DOHH2 (cell line): ENCODE results near the gene SEPTIN11.

ENCODE experiments used
- H3F3A ChIP-seq: fragments of 200-600 bp; sonication (generic), shearing (Covaris generic); 2 replicates; pipeline ENCODE4 v1.6.0; 2016; ENCODE audit warnings: antibody characterized with exemption, mild to moderate bottlenecking; ENCODE audit not compliant: control insufficient read depth, insufficient read depth
- H3K27ac ChIP-seq: fragments of 200-600 bp; sonication (generic); 2 replicates; pipeline ENCODE4 v1.5.1; 2014; ENCODE audit warnings: low read depth, mild to moderate bottlenecking, low read length, moderate library complexity
- H3K27me3 ChIP-seq: fragments of 200-600 bp; sonication (generic); 2 replicates; pipeline ENCODE4 v1.6.1; 2014; ENCODE audit warnings: mild to moderate bottlenecking, low read length, mixed read lengths; ENCODE audit not compliant: control insufficient read depth
- H3K36me3 ChIP-seq: fragments of 200-600 bp; sonication (generic); 2 replicates; pipeline ENCODE4 v1.6.1; 2014; ENCODE audit warnings: mild to moderate bottlenecking, low read length, moderate library complexity, mixed read lengths; ENCODE audit not compliant: control insufficient read depth
- H3K4me1 ChIP-seq: fragments of 200-600 bp; sonication (generic); 2 replicates; pipeline ENCODE4 v1.6.1; 2014; ENCODE audit warnings: mild to moderate bottlenecking, low read length, mixed read lengths; ENCODE audit not compliant: control insufficient read depth
- H3K4me2 ChIP-seq: fragments of 200-600 bp; sonication (generic); 2 replicates; pipeline ENCODE4 v1.6.0; 2014; ENCODE audit warnings: mild to moderate bottlenecking, low read length, moderate library complexity
- H3K4me3 ChIP-seq: fragments of 200-600 bp; sonication (generic); 2 replicates; pipeline ENCODE4 v1.5.1; 2014; ENCODE audit warnings: mild to moderate bottlenecking, low read length, mixed read lengths
- H3K79me2 ChIP-seq: fragments of 200-600 bp; sonication (generic); 2 replicates; pipeline ENCODE4 v1.6.1; 2014; ENCODE audit warnings: mild to moderate bottlenecking, low read length, mixed read lengths; ENCODE audit not compliant: control insufficient read depth
- H3K9me2 ChIP-seq: fragments of 200-600 bp; sonication (generic); replicated peaks from 2 replicates; pipeline ENCODE4 v1.6.1; 2014; ENCODE audit warnings: mild to moderate bottlenecking, low read length, mixed read lengths; ENCODE audit not compliant: control insufficient read depth
- H3K9me3 ChIP-seq: fragments of 200-600 bp; sonication (generic); 2 replicates; pipeline ENCODE4 v1.6.1; 2014; ENCODE audit warnings: antibody characterized with exemption, low read length, mixed read lengths; ENCODE audit not compliant: control insufficient read depth, insufficient read depth
- H4K20me1 ChIP-seq: fragments of 200-600 bp; sonication (generic); 2 replicates; pipeline ENCODE4 v1.6.0; 2014; ENCODE audit warnings: low read depth, mild to moderate bottlenecking, antibody characterized with exemption, low read length, moderate library complexity; ENCODE audit not compliant: control insufficient read depth, insufficient read depth
- CTCF ChIP-seq: fragments of 200-600 bp; sonication (generic); IDR thresholded peaks from one replicate; pipeline ENCODE4 v1.5.1; 2014; ENCODE audit warnings: antibody characterized with exemption, mild to moderate bottlenecking, low read depth, low read length; ENCODE audit not compliant: poor library complexity, severe bottlenecking
- EZH2phosphoT487 ChIP-seq: fragments of 200-600 bp; sonication (generic); IDR thresholded peaks from 2 replicates; pipeline ENCODE4 v1.6.1; 2017; ENCODE audit warnings: borderline replicate concordance, mild to moderate bottlenecking, antibody characterized with exemption, low read length, moderate library complexity, mixed read lengths

SEPTIN11 gene

GRCh38 chr4:76931087-76931486 is 18.5 kb upstream of the SEPTIN11 start:
- H3K27ac ChIP-seq = no peak overlapping the region
- TF ChIP-seq CTCF (no peak), EZH2phosphoT487 (no peak)

GRCh38 chr4:76931576-76932276 is 17.8 kb upstream of the SEPTIN11 start:
- no peaks in the 10 kb centered on the region for H3K9me3 ChIP-seq
- no peaks in the 10 kb centered on the region for H3F3A ChIP-seq
- H3K4me3 ChIP-seq = no peak overlapping the region
- no peaks in the 10 kb centered on the region for H3K9me2 ChIP-seq
- H3K4me2 ChIP-seq = no peak overlapping the region
- no peaks in the 10 kb centered on the region for H3K79me2 ChIP-seq
- TF ChIP-seq EZH2phosphoT487 (no peak), CTCF (no peak)
- no peak overlapping the region for H3K27ac ChIP-seq
- H3K27me3 ChIP-seq = peaks cover 3% of the 10 kb centered on the region; the same call in 1 of the 2 replicates
- no peaks in the 10 kb centered on the region for H3K36me3 ChIP-seq
- no peaks in the 10 kb centered on the region for H3K4me1 ChIP-seq
- H4K20me1 ChIP-seq = no peaks in the 10 kb centered on the region

More at GRCh38 chr4:76931087-76931486, 18.5 kb upstream of the SEPTIN11 start:
- Histone ChIP-seq H3K4me2 (no peak overlapping the region), H3K36me3 (no peaks in the 10 kb centered on the region), H3K4me1 (no peaks in the 10 kb centered on the region), H3K79me2 (no peaks in the 10 kb centered on the region), H3K9me3 (no peaks in the 10 kb centered on the region), H3K4me3 (no peak overlapping the region), H4K20me1 (no peaks in the 10 kb centered on the region), H3K9me2 (no peaks in the 10 kb centered on the region), H3F3A (no peaks in the 10 kb centered on the region), H3K27me3 (peaks cover 3% of the 10 kb centered on the region; the same call in 1 of the 2 replicates)

- Histone ChIP-seq H3K4me1 (no peaks in the 10 kb centered on the region), H4K20me1 (no peaks in the 10 kb centered on the region), H3K27me3 (no peaks in the 10 kb centered on the region), H3K36me3 (no peaks in the 10 kb centered on the region), H3K27ac (no peak overlapping the region), H3K79me2 (no peaks in the 10 kb centered on the region), H3K9me3 (no peaks in the 10 kb centered on the region), H3K4me2 (no peak overlapping the region), H3K9me2 (no peaks in the 10 kb centered on the region), H3F3A (no peaks in the 10 kb centered on the region), H3K4me3 (no peak overlapping the region)
- TF ChIP-seq EZH2phosphoT487 (no peak), CTCF (no peak)
Observed at GRCh38 chr4:76939184-76939583, 10.4 kb upstream of the SEPTIN11 start.
